HCT116 (cell line): Measurements from ENCODE around the gene TEKT2. TPM values are rescaled to one million over a fixed set of nuclear protein-coding genes. Genes with fewer than 3 reads are reported as not detected.

ENCODE experiments used
- ATAC-seq: fragments of 200-7000 bp; cut with Tn5 transposase; 2 replicates; pipeline ENCODE4 v1.9.1; 2020; ENCODE audit warnings: mild to moderate bottlenecking, moderate library complexity
- BruUV-seq: library from RNA; stranded (reverse); fragments of 400-500 nt; replicated peaks from 2 replicates; lab custom pipeline; 2021; lab: Mats Ljungman, UMichigan
- CTCF ChIA-PET: fragments of 300-600 bp; sonication (Branson Sonifier 250); formaldehyde crosslinking; loops from one replicate; lab custom pipeline; 2021; ENCODE audit warnings: antibody characterized with exemption; lab: Charles Lee
- POLR2A ChIA-PET: fragments of 300-600, 350-600 bp; sonication (Branson Sonifier 250); formaldehyde crosslinking; loops from one replicate; lab custom pipeline; 2021; ENCODE audit warnings: antibody characterized with exemption; lab: Charles Lee
- RAD21 ChIA-PET, 2 experiments: fragments of 300-600 bp; sonication (Branson Sonifier 250); formaldehyde crosslinking; loops; one replicate each; lab custom pipeline; 2023; ENCODE audit warnings: low total read pairs in 2 of 2; ENCODE audit not compliant: uncharacterized antibody in 2 of 2, unreplicated experiment in 2 of 2, low non-redundant PET in 1 of 2; lab: Charles Lee
- DNase-seq: peaks from one replicate; pipeline ENCODE4 v3.0.0-alpha.2; 2010; ENCODE audit warnings: low read depth, low spot score
- H2AFZ ChIP-seq: fragments of 200-600 bp; shearing (Covaris generic), sonication (generic); 2 replicates; pipeline ENCODE4 v1.6.1; 2017; ENCODE audit warnings: low read depth, mixed run types, mixed read lengths, antibody characterized with exemption, low read length; ENCODE audit not compliant: poor library complexity, severe bottlenecking
- H3K27ac ChIP-seq: 2 replicates; pipeline ENCODE4 v1.5.1; 2012; ENCODE audit warnings: low read depth, low read length
- H3K27me3 ChIP-seq: fragments of 200-600 bp; sonication (generic); 2 replicates; pipeline ENCODE4 v1.6.1; 2016; ENCODE audit warnings: mixed run types, low read length, mixed read lengths; ENCODE audit not compliant: insufficient read depth
- H3K36me3 ChIP-seq, 2 experiments: fragments of 200-500 bp in 1 of 2; fragments of 200-600 bp in 1 of 2; sonication (Bioruptor generic) in 1 of 2; sonication (generic) in 1 of 2; 2 replicates each; pipeline versions ENCODE4 v1.5.1 to v1.6.1; 2014 to 2016; ENCODE audit warnings: low read length in 2 of 2, inconsistent platforms in 1 of 2, mixed read lengths in 1 of 2, mixed run types in 1 of 2; ENCODE audit not compliant: insufficient read depth in 2 of 2, control insufficient read depth in 1 of 2
- H3K4me1 ChIP-seq, 2 experiments: fragments of 200-600 bp in 1 of 2; sonication (generic) in 1 of 2; 2 replicates each; pipeline versions ENCODE4 v1.5.1 to v1.6.1; 2012 to 2017; ENCODE audit warnings: low read length in 2 of 2, inconsistent platforms in 1 of 2, mild to moderate bottlenecking in 1 of 2, mixed read lengths in 1 of 2, mixed run types in 1 of 2, moderate library complexity in 1 of 2; ENCODE audit not compliant: insufficient read depth in 2 of 2, control insufficient read depth in 1 of 2
- H3K4me2 ChIP-seq: fragments of 200-600 bp; sonication (generic); 2 replicates; pipeline ENCODE4 v1.6.1; 2017; ENCODE audit warnings: mixed run types, low read length, mixed read lengths
- H3K4me3 ChIP-seq, 2 experiments: fragments of 200-600 bp in 1 of 2; sonication (generic) in 1 of 2; replicated peaks in 1 of 2; 2 replicates each; pipeline ENCODE4 v1.5.1; 2011 to 2016; ENCODE audit warnings: low read length in 2 of 2, control low read depth in 1 of 2, low read depth in 1 of 2, mild to moderate bottlenecking in 1 of 2, mixed read lengths in 1 of 2, mixed run types in 1 of 2
- H3K79me2 ChIP-seq: fragments of 200-600 bp; sonication (generic); 2 replicates; pipeline ENCODE4 v1.6.1; 2017; ENCODE audit warnings: mild to moderate bottlenecking, mixed run types, low read length, moderate library complexity, mixed read lengths; ENCODE audit not compliant: insufficient read depth
- H3K9ac ChIP-seq: fragments of 200-600 bp; sonication (generic); 2 replicates; pipeline ENCODE4 v1.6.1; 2016; ENCODE audit warnings: low read length, mixed read lengths
- H3K9me2 ChIP-seq: fragments of 200-600 bp; sonication (generic), shearing (Covaris generic); 2 replicates; pipeline ENCODE4 v1.6.1; 2017; ENCODE audit warnings: mixed run types, mild to moderate bottlenecking, moderate library complexity; ENCODE audit not compliant: insufficient read depth
- H3K9me3 ChIP-seq, 2 experiments: fragments of 200-500 bp in 1 of 2; fragments of 200-600 bp in 1 of 2; sonication (Bioruptor generic) in 1 of 2; sonication (generic) in 1 of 2; 2 replicates each; pipeline ENCODE4 v1.6.1; 2014 to 2017; ENCODE audit warnings: low read length in 2 of 2, mixed read lengths in 2 of 2, inconsistent platforms in 1 of 2, low read depth in 1 of 2, mild to moderate bottlenecking in 1 of 2, mixed run types in 1 of 2, moderate library complexity in 1 of 2; ENCODE audit not compliant: control insufficient read depth in 1 of 2, insufficient read depth in 1 of 2
- H4K20me1 ChIP-seq: fragments of 200-600 bp; sonication (generic), shearing (Covaris generic); 2 replicates; pipeline ENCODE4 v1.6.1; 2017; ENCODE audit warnings: mixed run types, mild to moderate bottlenecking, moderate library complexity; ENCODE audit not compliant: insufficient read depth
- ATF3 ChIP-seq: IDR thresholded peaks from 2 replicates; pipeline ENCODE4 v1.6.1; 2012
- CBX3 ChIP-seq: IDR thresholded peaks from 2 replicates; pipeline ENCODE4 v1.6.1; 2012; ENCODE audit warnings: low read depth
- CEBPB ChIP-seq: IDR thresholded peaks from 2 replicates; pipeline ENCODE4 v1.6.1; 2012; ENCODE audit warnings: low read depth
- CTCF ChIP-seq, 3 experiments: fragments of 200-600 bp in 1 of 3; sonication (generic) in 1 of 3; IDR thresholded peaks in 2 of 3; conservative IDR thresholded peaks in 1 of 3; 2 replicates each; pipeline ENCODE4 v1.5.1; 2012 to 2017; ENCODE audit warnings: low read depth in 2 of 3, low read length in 2 of 3, antibody characterized with exemption in 1 of 3, borderline replicate concordance in 1 of 3, control low read depth in 1 of 3, mild to moderate bottlenecking in 1 of 3, mixed read lengths in 1 of 3, mixed run types in 1 of 3, moderate library complexity in 1 of 3; ENCODE audit not compliant: insufficient read depth in 1 of 3
- EGR1 ChIP-seq: IDR thresholded peaks from 2 replicates; pipeline ENCODE4 v1.6.1; 2012; ENCODE audit warnings: low read depth
- ELF1 ChIP-seq: IDR thresholded peaks from 2 replicates; pipeline ENCODE4 v1.6.1; 2012; ENCODE audit warnings: low read depth, borderline replicate concordance
- EZH2 ChIP-seq: fragments of 200-600 bp; sonication (generic); IDR thresholded peaks from 2 replicates; pipeline ENCODE4 v1.6.1; 2017; ENCODE audit warnings: antibody characterized with exemption, mixed run types
- EZH2phosphoT487 ChIP-seq: fragments of 200-600 bp; IDR thresholded peaks from 2 replicates; pipeline ENCODE4 v1.6.1; 2018; ENCODE audit warnings: antibody characterized with exemption, borderline replicate concordance
- FOSL1 ChIP-seq: IDR thresholded peaks from 2 replicates; pipeline ENCODE4 v1.6.1; 2012; ENCODE audit warnings: low read depth
- MAX ChIP-seq: IDR thresholded peaks from 2 replicates; pipeline ENCODE4 v1.6.1; 2012
- POLR2A ChIP-seq: IDR thresholded peaks from 2 replicates; pipeline ENCODE4 v1.7.0; 2011; ENCODE audit warnings: borderline replicate concordance; ENCODE audit not compliant: insufficient read depth, insufficient read length; ENCODE audit errors: extremely low read depth
- SIN3A ChIP-seq: IDR thresholded peaks from 2 replicates; pipeline ENCODE4 v1.6.1; 2012; ENCODE audit warnings: low read depth
- TCF7L2 ChIP-seq: IDR thresholded peaks from 2 replicates; pipeline ENCODE4 v1.7.0; 2011; ENCODE audit warnings: borderline replicate concordance, inconsistent platforms; ENCODE audit not compliant: insufficient read depth, insufficient read length; ENCODE audit errors: extremely low read depth
- YY1 ChIP-seq: IDR thresholded peaks from 2 replicates; pipeline ENCODE4 v1.6.1; 2011; ENCODE audit warnings: low read length, low read depth, moderate library complexity, mild to moderate bottlenecking; ENCODE audit not compliant: insufficient replicate concordance; ENCODE audit errors: extremely low read depth
- ZBTB33 ChIP-seq: IDR thresholded peaks from 2 replicates; pipeline ENCODE4 v1.6.1; 2011; ENCODE audit warnings: mild to moderate bottlenecking, low read length, moderate library complexity; ENCODE audit not compliant: insufficient replicate concordance; ENCODE audit errors: extremely low read depth
- ZFX ChIP-seq: fragments of 450-650 bp; IDR thresholded peaks from 2 replicates; pipeline ENCODE4 v1.6.1; 2017
- ZNF274 ChIP-seq: fragments of 200-500 bp; sonication (Bioruptor generic); IDR thresholded peaks from 2 replicates; pipeline ENCODE4 v1.6.1; 2014; ENCODE audit warnings: mild to moderate bottlenecking, low read depth, low read length, inconsistent platforms
- intact Hi-C: fragments of 100-400 bp; cut with micrococcal nuclease; formaldehyde crosslinking; loops from 2 replicates; pipeline ENCODE4 v1.10.0; 2022
- total RNA-seq: library from RNA; stranded (reverse); gene quantifications from one replicate; pipeline ENCODE4 v1.2.1, GENCODE V29; 2021; ENCODE audit not compliant: unreplicated experiment

The TEKT2 gene
- total RNA-seq, 1 experiment from 2014 or later: not detected

- no peak for TF ChIP-seq YY1
- TF ChIP-seq EGR1: no peak
- no peak for TF ChIP-seq CBX3
- no peak for TF ChIP-seq POLR2A
- TF ChIP-seq TCF7L2: no peak
- TF ChIP-seq ZNF274: no peak
These were observed 44.4 kb downstream of the TEKT2 start (continued) for GRCh38 chr1:36128126-36128904.

- Histone ChIP-seq H4K20me1 (no peaks in the 10 kb centered on the region), H3K36me3 (no peaks in the 10 kb centered on the region), H3K4me2 (no peak overlapping the region), H3K9me3 (no peaks in the 10 kb centered on the region), H3K4me1 (peaks cover 0 to 8% of the 10 kb centered on the region in 2 experiments; a peak in 2 of 4 replicates), H3K9me2 (no peaks in the 10 kb centered on the region), H3K27me3 (no peaks in the 10 kb centered on the region), H3K79me2 (no peaks in the 10 kb centered on the region), H3K27ac (no peak overlapping the region)
- BruUV-seq: no TSS peak
- intact Hi-C loops: no loop called here
- CTCF ChIA-PET: interaction anchor here (1.3 to 1.5 kb wide), 2 partner anchors 20 to 32 kb away, joined by 3 to 6 read pairs; partner anchors contain the start of gene TRAPPC3
- DNase-seq: no peak
- TF ChIP-seq ZBTB33: no peak
- TF ChIP-seq MAX: no peak
- TF ChIP-seq EZH2phosphoT487: no peak
- no peak for TF ChIP-seq SIN3A
- no peak for TF ChIP-seq CTCF (IDR thresholded peaks at IDR 0.05 in 2 of 3, conservative IDR thresholded peaks at IDR 0.05 in 1 of 3; ENCODE audit: borderline replicate concordance in 1 of 3, insufficient read depth in 1 of 3, low read depth in 2 of 3, low read length in 2 of 3)
- no peak for TF ChIP-seq ELF1
- no peak for TF ChIP-seq ATF3
- no peak for TF ChIP-seq POLR2A
- no peak for TF ChIP-seq FOSL1
- TF ChIP-seq EZH2: no peak
- TF ChIP-seq ZFX: no peak
- no peak for TF ChIP-seq CEBPB
- no peak for TF ChIP-seq EGR1
- TF ChIP-seq, all 23 proteins: peak for 0
- ATAC-seq: no peak
- Histone ChIP-seq H2AFZ (no peak overlapping the region), H3K4me3 (no peak overlapping the region), H3K9ac (no peak overlapping the region)
- ChIA-PET POLR2A (no interaction called here), RAD21 (no interaction called here)
These were observed 45.0 kb downstream of the TEKT2 start for GRCh38 chr1:36128905-36129206.
